Lower leg skin (tissue), 3 donors: ENCODE data around the gene ZNF644.

Source experiments
- CTCF ChIP-seq, 3 donors: fragments of 450-650 bp; IDR thresholded peaks; one replicate each; pipeline ENCODE4 v1.5.1; 2016; ENCODE audit warnings: antibody characterized with exemption in 3 of 3, mild to moderate bottlenecking in 3 of 3, moderate library complexity in 2 of 3
- POLR2A ChIP-seq, 2 donors: fragments of 450-650 bp; IDR thresholded peaks; one replicate each; pipeline ENCODE4 v1.6.1; 2016 to 2017; ENCODE audit warnings: antibody characterized with exemption in 2 of 2, mild to moderate bottlenecking in 1 of 2, moderate library complexity in 1 of 2

- no peak for TF ChIP-seq CTCF (IDR thresholded peaks at IDR 0.05)
- TF ChIP-seq POLR2A (IDR thresholded peaks at IDR 0.05): no peak
Observed at GRCh38 chr1:91032349-91032748, 10.5 kb upstream of the ZNF644 start.
